GM23338 (cell line): ENCODE results near the gene CXXC1. TPM values are rescaled to one million over a fixed set of nuclear protein-coding genes. Genes with fewer than 3 reads are reported as not detected.

ENCODE experiments used
- ATAC-seq: fragments of 200-7000 bp; cut with Tn5 transposase; 3 replicates; pipeline ENCODE4 v1.9.1; 2020
- DNase-seq: peaks from one replicate; pipeline ENCODE4 v3.0.0-alpha.2; 2015; ENCODE audit warnings: low spot score
- H2AFZ ChIP-seq: fragments of 200-600 bp; sonication (generic); 2 replicates; pipeline ENCODE4 v1.8.0; 2016; ENCODE audit warnings: antibody characterized with exemption, mild to moderate bottlenecking, moderate library complexity
- H3F3A ChIP-seq: fragments of 200-600 bp; sonication (generic); replicated peaks from 2 replicates; pipeline ENCODE4 v1.8.0; 2017; ENCODE audit warnings: antibody characterized with exemption, mixed run types, low read depth
- H3K27ac ChIP-seq: fragments of 200-600 bp; sonication (generic); 2 replicates; pipeline ENCODE4 v1.6.1; 2016; ENCODE audit warnings: low read depth
- H3K27me3 ChIP-seq: fragments of 200-600 bp; sonication (generic); 2 replicates; pipeline ENCODE4 v1.8.0; 2016; ENCODE audit warnings: mild to moderate bottlenecking, mixed run types, moderate library complexity; ENCODE audit not compliant: insufficient read depth
- H3K36me3 ChIP-seq: fragments of 200-600 bp; sonication (generic); 2 replicates; pipeline ENCODE4 v1.8.0; 2016; ENCODE audit warnings: mild to moderate bottlenecking; ENCODE audit not compliant: insufficient read depth
- H3K4me1 ChIP-seq: fragments of 200-600 bp; sonication (generic); 2 replicates; pipeline ENCODE4 v1.8.0; 2016; ENCODE audit warnings: mild to moderate bottlenecking, moderate library complexity; ENCODE audit not compliant: insufficient read depth
- H3K4me2 ChIP-seq: fragments of 200-600 bp; sonication (generic); 2 replicates; pipeline ENCODE4 v1.7.1; 2017; ENCODE audit warnings: mixed run types
- H3K4me3 ChIP-seq: fragments of 200-600 bp; sonication (generic); 2 replicates; pipeline ENCODE4 v1.6.1; 2016; ENCODE audit warnings: mixed run types
- H3K79me2 ChIP-seq: fragments of 200-600 bp; sonication (generic); replicated peaks from 2 replicates; pipeline ENCODE4 v1.8.0; 2017; ENCODE audit warnings: mild to moderate bottlenecking; ENCODE audit not compliant: insufficient read depth
- H3K9me2 ChIP-seq: fragments of 200-600 bp; sonication (generic); 2 replicates; pipeline ENCODE4 v1.8.0; 2017; ENCODE audit not compliant: insufficient read depth
- H4K20me1 ChIP-seq: fragments of 200-600 bp; sonication (generic); replicated peaks from 2 replicates; pipeline ENCODE4 v1.8.0; 2017; ENCODE audit warnings: mild to moderate bottlenecking; ENCODE audit not compliant: insufficient read depth
- H3K27ac Mint-ChIP-seq: 2 replicates; pipeline ENCODE4 v1.8.0; 2020; ENCODE audit warnings: inconsistent platforms, mild to moderate bottlenecking, moderate library complexity, mixed read lengths
- H3K27me3 Mint-ChIP-seq: 3 replicates; pipeline ENCODE4 v1.8.0; 2022; ENCODE audit warnings: low read depth, mild to moderate bottlenecking, moderate library complexity, mixed read lengths, inconsistent platforms; ENCODE audit not compliant: insufficient read depth, poor library complexity
- H3K36me3 Mint-ChIP-seq: 3 replicates; pipeline ENCODE4 v1.8.0; 2021; ENCODE audit warnings: low read depth, mild to moderate bottlenecking, inconsistent platforms, moderate library complexity, mixed read lengths
- H3K4me1 Mint-ChIP-seq: 3 replicates; pipeline ENCODE4 v1.8.0; 2020; ENCODE audit warnings: mild to moderate bottlenecking, inconsistent platforms, mixed read lengths
- H3K4me3 Mint-ChIP-seq: 3 replicates; pipeline ENCODE4 v1.8.0; 2021; ENCODE audit warnings: moderate library complexity, mild to moderate bottlenecking, inconsistent platforms, mixed read lengths
- H3K9me3 Mint-ChIP-seq: 3 replicates; pipeline ENCODE4 v1.8.0; 2020; ENCODE audit warnings: moderate library complexity, mild to moderate bottlenecking, inconsistent platforms, mixed read lengths
- CREB1 ChIP-seq: fragments of 250-450 bp; sonication (Bioruptor Pico); IDR thresholded peaks from 2 replicates; pipeline ENCODE4 v1.5.0; 2020; ENCODE audit warnings: low read depth, mild to moderate bottlenecking, moderate library complexity
- EZH2 ChIP-seq: fragments of 200-600 bp; sonication (generic); IDR thresholded peaks from one replicate; pipeline ENCODE4 v1.8.0; 2017; ENCODE audit warnings: antibody characterized with exemption, mild to moderate bottlenecking, low read depth; ENCODE audit not compliant: unreplicated experiment
- EZH2phosphoT487 ChIP-seq: fragments of 200-600 bp; sonication (generic); IDR thresholded peaks from one replicate; pipeline ENCODE4 v1.8.1; 2018; ENCODE audit warnings: antibody characterized with exemption; ENCODE audit not compliant: unreplicated experiment
- JUNB ChIP-seq: IDR thresholded peaks from one replicate; pipeline ENCODE4 v1.6.1; 2016; ENCODE audit warnings: antibody characterized with exemption; ENCODE audit not compliant: unreplicated experiment
- POLR2AphosphoS5 ChIP-seq: IDR thresholded peaks from 2 replicates; pipeline ENCODE4 v1.6.1; 2016; ENCODE audit warnings: antibody characterized with exemption, low read depth
- ZNF114 ChIP-seq: fragments of 250-450 bp; sonication (Bioruptor Pico); IDR thresholded peaks from 2 replicates; pipeline ENCODE4 v1.5.0; 2020; ENCODE audit warnings: mild to moderate bottlenecking, moderate library complexity
- ZNF331 ChIP-seq: fragments of 250-450 bp; sonication (Bioruptor Pico); IDR thresholded peaks from 2 replicates; pipeline ENCODE4 v1.5.0; 2020; ENCODE audit warnings: low read depth, mild to moderate bottlenecking, moderate library complexity
- polyA plus RNA-seq: library from polyadenylated mRNA; unstranded; fragments of >200 nt; fragmentation: Nextera tagmentation; extraction: Ambion mirVana; gene quantifications from 2 replicates; pipeline ENCODE4 v1.2.1, GENCODE V29; 2016
- total RNA-seq: library from RNA; depleted of rRNA; stranded (reverse); fragments of >200 nt; shearing (Covaris generic); gene quantifications from 2 replicates; pipeline ENCODE4 v1.2.3, GENCODE V29; 2014
- TF ChIP-seq, protein P1 (sequence below), 2 experiments: fragments of 200-600 bp in 1 of 2; sonication (generic) in 1 of 2; conservative IDR thresholded peaks; 2 replicates each; pipeline versions ENCODE4 v1.5.1 to v1.6.1; 2016 to 2017; ENCODE audit warnings: antibody characterized with exemption in 2 of 2, low read depth in 2 of 2, mild to moderate bottlenecking in 2 of 2, moderate library complexity in 1 of 2
- TF ChIP-seq, protein P2 (sequence below): IDR thresholded peaks from one replicate; pipeline ENCODE4 v1.6.1; 2018; ENCODE audit warnings: antibody characterized with exemption; ENCODE audit not compliant: unreplicated experiment
- TF ChIP-seq, protein P3 (sequence below): IDR thresholded peaks from 2 replicates; pipeline ENCODE4 v1.6.1; 2016; ENCODE audit warnings: antibody characterized with exemption

Gene CXXC1
- total and polyA plus RNA-seq, 2 experiments from 2014 or later = 59.0 to 74.3 TPM

DNA sequence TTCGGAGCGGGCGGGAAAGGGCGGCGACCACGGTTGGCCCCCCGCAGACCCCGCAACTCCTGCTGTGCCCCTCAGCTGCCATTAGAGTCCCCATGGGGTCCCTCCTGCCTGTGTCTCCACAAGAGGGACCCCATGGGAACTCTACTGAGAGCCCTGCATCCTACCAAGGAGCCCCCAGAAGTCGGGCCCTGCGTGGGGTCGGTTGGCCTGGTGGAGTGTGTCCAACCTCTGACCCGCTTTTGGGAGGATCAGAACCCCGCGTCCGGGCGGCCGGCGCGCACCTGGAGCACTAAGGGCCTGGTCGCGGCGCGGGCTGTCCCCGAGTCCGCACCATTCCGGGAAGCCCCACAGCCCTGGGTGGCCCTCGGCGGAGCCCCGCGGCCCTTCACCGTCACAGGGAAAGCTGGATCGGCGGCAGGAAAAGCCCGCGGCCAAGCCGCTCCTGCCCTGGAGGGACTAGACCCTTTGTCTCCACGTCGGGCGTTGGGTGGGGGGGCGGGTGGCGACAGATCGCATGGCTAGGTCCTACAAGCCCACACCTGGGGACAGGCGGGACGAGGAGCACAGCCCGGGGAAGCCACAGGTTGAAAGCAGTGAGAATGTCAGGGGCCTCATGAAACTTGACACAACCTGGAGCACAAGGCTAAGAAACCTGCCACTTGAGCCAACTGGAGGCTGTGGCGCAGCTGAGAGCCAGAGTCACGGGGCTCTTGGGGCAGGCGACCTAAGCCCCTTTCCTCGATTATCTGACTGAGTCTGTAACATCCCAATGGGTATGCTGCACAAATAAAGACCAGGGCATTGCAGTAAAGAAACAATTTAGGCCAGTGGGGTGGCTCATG is 11.2 kb upstream of the CXXC1 start:
- ATAC-seq (peak; percentile 68), DNase-seq (peak; percentile 46)
- TF ChIP-seq ZNF331 (no peak), POLR2AphosphoS5 (no peak), EZH2 (peak; percentile 17), ZNF114 (CRISPR knock-in tag) (no peak)
- TF ChIP-seq, protein P1, sequence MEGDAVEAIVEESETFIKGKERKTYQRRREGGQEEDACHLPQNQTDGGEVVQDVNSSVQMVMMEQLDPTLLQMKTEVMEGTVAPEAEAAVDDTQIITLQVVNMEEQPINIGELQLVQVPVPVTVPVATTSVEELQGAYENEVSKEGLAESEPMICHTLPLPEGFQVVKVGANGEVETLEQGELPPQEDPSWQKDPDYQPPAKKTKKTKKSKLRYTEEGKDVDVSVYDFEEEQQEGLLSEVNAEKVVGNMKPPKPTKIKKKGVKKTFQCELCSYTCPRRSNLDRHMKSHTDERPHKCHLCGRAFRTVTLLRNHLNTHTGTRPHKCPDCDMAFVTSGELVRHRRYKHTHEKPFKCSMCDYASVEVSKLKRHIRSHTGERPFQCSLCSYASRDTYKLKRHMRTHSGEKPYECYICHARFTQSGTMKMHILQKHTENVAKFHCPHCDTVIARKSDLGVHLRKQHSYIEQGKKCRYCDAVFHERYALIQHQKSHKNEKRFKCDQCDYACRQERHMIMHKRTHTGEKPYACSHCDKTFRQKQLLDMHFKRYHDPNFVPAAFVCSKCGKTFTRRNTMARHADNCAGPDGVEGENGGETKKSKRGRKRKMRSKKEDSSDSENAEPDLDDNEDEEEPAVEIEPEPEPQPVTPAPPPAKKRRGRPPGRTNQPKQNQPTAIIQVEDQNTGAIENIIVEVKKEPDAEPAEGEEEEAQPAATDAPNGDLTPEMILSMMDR (conservative IDR thresholded peaks at IDR 0.05; ENCODE audit: low read depth in 2 of 2) = 0 out of 4 replicates have a peak, but pooled peaks of 1 of the 2 experiments have one; percentile 2
- Mint-ChIP-seq H3K9me3 (no peaks in the 10 kb centered on the region), H3K27ac (no peak overlapping the region), H3K27me3 (peaks cover 14% of the 10 kb centered on the region), H3K4me3 (peak overlapping the region; percentile 84), H3K4me1 (0 out of 3 replicates have a peak, but pooled peaks cover 2% of the 10 kb centered on the region), H3K36me3 (no peaks in the 10 kb centered on the region)
- no peaks in the 10 kb centered on the region for H3K79me2 ChIP-seq
- no peaks in the 10 kb centered on the region for H3K9me2 ChIP-seq
- H3K4me2 ChIP-seq = peak overlapping the region; percentile 80
- H3K27me3 ChIP-seq = peaks cover 47% of the 10 kb centered on the region
- H3K36me3 ChIP-seq = no peaks in the 10 kb centered on the region
- no peaks in the 10 kb centered on the region for H3F3A ChIP-seq
- peak overlapping the region; percentile 92 for H2AFZ ChIP-seq
- H3K4me3 ChIP-seq = peak overlapping the region; percentile 60
- no peaks in the 10 kb centered on the region for H3K4me1 ChIP-seq
- H4K20me1 ChIP-seq = no peaks in the 10 kb centered on the region
- no peak overlapping the region for H3K27ac ChIP-seq

DNA sequence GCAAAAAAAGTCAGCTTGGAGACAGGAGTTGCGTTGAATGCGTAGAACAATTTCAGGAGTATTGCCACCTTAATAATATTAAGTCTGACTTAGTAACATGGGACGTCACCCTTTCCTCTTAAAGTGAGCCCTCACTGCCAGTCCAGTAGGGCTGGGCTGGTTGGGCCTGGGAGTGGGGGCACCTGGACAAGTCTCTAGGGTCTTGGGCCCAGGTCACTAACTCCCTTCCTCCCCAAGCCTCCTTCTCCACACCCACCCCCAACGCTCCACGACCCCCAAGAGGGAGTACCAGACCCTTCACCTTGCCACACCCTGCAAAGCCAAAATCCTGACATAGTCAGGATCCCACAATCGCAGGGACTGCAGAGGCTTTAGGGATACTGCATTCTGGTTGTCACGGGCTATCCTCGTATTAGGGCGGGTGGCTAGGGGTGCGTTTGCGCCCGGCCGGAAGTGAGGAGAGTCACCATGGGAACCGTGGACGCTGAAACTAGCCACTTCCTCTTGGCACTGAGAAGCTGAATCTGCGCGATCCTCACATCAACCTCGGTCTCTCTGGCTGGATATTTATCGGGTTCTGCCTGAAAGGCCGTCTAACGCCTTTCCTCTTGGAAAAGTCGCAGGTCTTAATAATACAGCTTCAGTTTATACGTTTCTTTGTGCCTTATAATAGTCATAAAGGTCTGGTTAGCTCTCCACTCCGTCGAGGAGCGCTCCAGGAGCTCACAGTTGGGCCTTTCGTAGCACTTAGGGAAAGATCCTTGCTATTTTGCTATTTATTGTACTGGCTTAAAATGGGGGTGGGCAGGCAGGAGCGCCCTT is 10.3 kb upstream of the CXXC1 start:
- Histone ChIP-seq H3K4me1 (no peaks in the 10 kb centered on the region), H3K27ac (no peak overlapping the region), H3K36me3 (no peaks in the 10 kb centered on the region), H3F3A (no peaks in the 10 kb centered on the region), H3K79me2 (no peaks in the 10 kb centered on the region), H4K20me1 (no peaks in the 10 kb centered on the region), H3K9me2 (no peaks in the 10 kb centered on the region), H3K4me2 (peak overlapping the region; percentile 80), H3K4me3 (peak overlapping the region; percentile 60), H2AFZ (peak overlapping the region; percentile 77), H3K27me3 (peaks cover 40% of the 10 kb centered on the region)
- Mint-ChIP-seq H3K27me3 (peaks cover 14% of the 10 kb centered on the region), H3K36me3 (no peaks in the 10 kb centered on the region), H3K4me1 (0 out of 3 replicates have a peak, but pooled peaks cover 2% of the 10 kb centered on the region), H3K9me3 (no peaks in the 10 kb centered on the region), H3K4me3 (peak overlapping the region; percentile 84), H3K27ac (no peak overlapping the region)
- no peak for TF ChIP-seq JUNB
- no peak for TF ChIP-seq ZNF331
- TF ChIP-seq EZH2phosphoT487 = no peak
- TF ChIP-seq, protein P2, sequence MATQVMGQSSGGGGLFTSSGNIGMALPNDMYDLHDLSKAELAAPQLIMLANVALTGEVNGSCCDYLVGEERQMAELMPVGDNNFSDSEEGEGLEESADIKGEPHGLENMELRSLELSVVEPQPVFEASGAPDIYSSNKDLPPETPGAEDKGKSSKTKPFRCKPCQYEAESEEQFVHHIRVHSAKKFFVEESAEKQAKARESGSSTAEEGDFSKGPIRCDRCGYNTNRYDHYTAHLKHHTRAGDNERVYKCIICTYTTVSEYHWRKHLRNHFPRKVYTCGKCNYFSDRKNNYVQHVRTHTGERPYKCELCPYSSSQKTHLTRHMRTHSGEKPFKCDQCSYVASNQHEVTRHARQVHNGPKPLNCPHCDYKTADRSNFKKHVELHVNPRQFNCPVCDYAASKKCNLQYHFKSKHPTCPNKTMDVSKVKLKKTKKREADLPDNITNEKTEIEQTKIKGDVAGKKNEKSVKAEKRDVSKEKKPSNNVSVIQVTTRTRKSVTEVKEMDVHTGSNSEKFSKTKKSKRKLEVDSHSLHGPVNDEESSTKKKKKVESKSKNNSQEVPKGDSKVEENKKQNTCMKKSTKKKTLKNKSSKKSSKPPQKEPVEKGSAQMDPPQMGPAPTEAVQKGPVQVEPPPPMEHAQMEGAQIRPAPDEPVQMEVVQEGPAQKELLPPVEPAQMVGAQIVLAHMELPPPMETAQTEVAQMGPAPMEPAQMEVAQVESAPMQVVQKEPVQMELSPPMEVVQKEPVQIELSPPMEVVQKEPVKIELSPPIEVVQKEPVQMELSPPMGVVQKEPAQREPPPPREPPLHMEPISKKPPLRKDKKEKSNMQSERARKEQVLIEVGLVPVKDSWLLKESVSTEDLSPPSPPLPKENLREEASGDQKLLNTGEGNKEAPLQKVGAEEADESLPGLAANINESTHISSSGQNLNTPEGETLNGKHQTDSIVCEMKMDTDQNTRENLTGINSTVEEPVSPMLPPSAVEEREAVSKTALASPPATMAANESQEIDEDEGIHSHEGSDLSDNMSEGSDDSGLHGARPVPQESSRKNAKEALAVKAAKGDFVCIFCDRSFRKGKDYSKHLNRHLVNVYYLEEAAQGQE = no peak
- TF ChIP-seq POLR2AphosphoS5 = peak; percentile 54
- TF ChIP-seq, protein P3, sequence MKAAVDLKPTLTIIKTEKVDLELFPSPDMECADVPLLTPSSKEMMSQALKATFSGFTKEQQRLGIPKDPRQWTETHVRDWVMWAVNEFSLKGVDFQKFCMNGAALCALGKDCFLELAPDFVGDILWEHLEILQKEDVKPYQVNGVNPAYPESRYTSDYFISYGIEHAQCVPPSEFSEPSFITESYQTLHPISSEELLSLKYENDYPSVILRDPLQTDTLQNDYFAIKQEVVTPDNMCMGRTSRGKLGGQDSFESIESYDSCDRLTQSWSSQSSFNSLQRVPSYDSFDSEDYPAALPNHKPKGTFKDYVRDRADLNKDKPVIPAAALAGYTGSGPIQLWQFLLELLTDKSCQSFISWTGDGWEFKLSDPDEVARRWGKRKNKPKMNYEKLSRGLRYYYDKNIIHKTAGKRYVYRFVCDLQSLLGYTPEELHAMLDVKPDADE = no peak; the same call in 1 of the 2 replicates
- TF ChIP-seq, protein P1 (conservative IDR thresholded peaks at IDR 0.05; ENCODE audit: low read depth in 2 of 2) = no peak
- TF ChIP-seq CREB1 (CRISPR knock-in tag) = no peak
- DNase-seq (peak; percentile 94), ATAC-seq (peak; percentile 96)
